ENCODE results near the gene SCOC. TPM values are rescaled to one million over a fixed set of nuclear protein-coding genes. Genes with fewer than 3 reads are reported as not detected.
A peak's percentile ranks its signal among the peaks of the same experiment; 100 is the strongest.

Gene SCOC
- total RNA-seq, 1 donor from 2014 or later, result 170 TPM

DNA sequence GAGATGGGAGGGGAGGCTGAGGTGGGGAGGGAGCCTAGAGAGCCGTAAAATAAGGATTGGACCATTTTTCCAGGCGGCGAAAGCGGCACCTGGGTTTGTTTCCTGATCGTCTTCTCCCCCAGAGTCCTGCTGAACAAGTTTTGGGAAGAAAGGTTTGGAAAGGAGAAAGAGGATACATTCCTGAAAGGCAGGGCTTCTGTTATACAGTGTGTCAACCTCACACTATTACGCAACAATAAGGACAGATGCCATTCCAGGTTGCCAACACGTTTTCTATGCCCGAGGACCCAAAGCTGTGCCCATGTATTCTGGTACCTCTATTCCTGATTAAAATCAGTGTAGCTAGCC lies 658 bp downstream of the SCOC start:
- peaks cover 17% of the 10 kb centered on the region for H3K4me1 ChIP-seq
- Mint-ChIP-seq H3K27me3 (ENCODE audit: insufficient read depth, low read depth) (peaks cover 2% of the 10 kb centered on the region), H3K9me3 (no peaks in the 10 kb centered on the region), H3K27ac (peak overlapping the region; percentile 72), H3K4me3 (no peak overlapping the region), H3K36me3 (peaks cover 7% of the 10 kb centered on the region), H3K4me1 (peaks cover 27% of the 10 kb centered on the region)
- H3K27me3 ChIP-seq, result peaks cover 15% of the 10 kb centered on the region
- DNase-seq (ENCODE audit: low spot score), result no peak
- H4K20me1 ChIP-seq (ENCODE audit: low read depth), result peaks cover 40% of the 10 kb centered on the region
- TF ChIP-seq EZH2 (IDR thresholded peaks at IDR 0.05) (no peak), EZH2phosphoT487 (IDR thresholded peaks at IDR 0.05) (no peak), CTCF (IDR thresholded peaks at IDR 0.05) (no peak)
- H3K4me2 ChIP-seq, result peak overlapping the region; percentile 89
- H3K4me3 ChIP-seq, result peak overlapping the region; percentile 88
- peaks cover 16% of the 10 kb centered on the region for H3F3A ChIP-seq (ENCODE audit: low read depth)
- H3K79me2 ChIP-seq (ENCODE audit: low read depth), result peaks cover 55% of the 10 kb centered on the region
- H3K36me3 ChIP-seq, result no peaks in the 10 kb centered on the region
- no peaks in the 10 kb centered on the region for H3K9me3 ChIP-seq (ENCODE audit: low read depth)
- H2AFZ ChIP-seq (replicated peaks), result peak overlapping the region; percentile 42
- peak overlapping the region; percentile 85 for H3K9ac ChIP-seq
- peak overlapping the region; percentile 94 for H3K27ac ChIP-seq

GRCh38 chr4:140382732-140383131 lies 9.3 kb downstream of the SCOC start:
- peaks cover 10% of the 10 kb centered on the region for H3K4me1 ChIP-seq
- H4K20me1 ChIP-seq (ENCODE audit: low read depth), result peaks cover 12% of the 10 kb centered on the region
- H3K4me2 ChIP-seq, result no peak overlapping the region
- no peaks in the 10 kb centered on the region for H3K27me3 ChIP-seq
- Mint-ChIP-seq H3K4me3 (no peak overlapping the region), H3K27ac (no peak overlapping the region), H3K9me3 (no peaks in the 10 kb centered on the region), H3K27me3 (ENCODE audit: insufficient read depth, low read depth) (no peaks in the 10 kb centered on the region), H3K4me1 (no peaks in the 10 kb centered on the region), H3K36me3 (peaks cover 27% of the 10 kb centered on the region)
- H3K4me3 ChIP-seq, result no peak overlapping the region
- no peak overlapping the region for H2AFZ ChIP-seq (replicated peaks)
- no peak for DNase-seq (ENCODE audit: low spot score)
- H3K9ac ChIP-seq, result no peak overlapping the region
- no peak overlapping the region for H3K27ac ChIP-seq
- peaks cover 11% of the 10 kb centered on the region for H3F3A ChIP-seq (ENCODE audit: low read depth)
- no peak for TF ChIP-seq CTCF (IDR thresholded peaks at IDR 0.05)
- no peak for TF ChIP-seq EZH2 (IDR thresholded peaks at IDR 0.05)
- TF ChIP-seq EZH2phosphoT487 (IDR thresholded peaks at IDR 0.05), result no peak
- H3K79me2 ChIP-seq (ENCODE audit: low read depth), result peaks cover 34% of the 10 kb centered on the region
- no peaks in the 10 kb centered on the region for H3K36me3 ChIP-seq
- H3K9me3 ChIP-seq (ENCODE audit: low read depth), result no peaks in the 10 kb centered on the region

- Mint-ChIP-seq H3K27ac (no peak overlapping the region), H3K4me1 (no peaks in the 10 kb centered on the region), H3K27me3 (ENCODE audit: insufficient read depth, low read depth) (no peaks in the 10 kb centered on the region), H3K4me3 (no peak overlapping the region), H3K36me3 (peaks cover 4% of the 10 kb centered on the region), H3K9me3 (no peaks in the 10 kb centered on the region)
- Histone ChIP-seq H3K79me2 (ENCODE audit: low read depth) (no peaks in the 10 kb centered on the region), H3K27ac (no peak overlapping the region), H3K9me3 (ENCODE audit: low read depth) (no peaks in the 10 kb centered on the region), H3K9ac (no peak overlapping the region), H4K20me1 (ENCODE audit: low read depth) (no peaks in the 10 kb centered on the region), H2AFZ (replicated peaks) (no peak overlapping the region), H3F3A (ENCODE audit: low read depth) (peaks cover 9% of the 10 kb centered on the region), H3K4me3 (no peak overlapping the region), H3K36me3 (no peaks in the 10 kb centered on the region), H3K4me2 (no peak overlapping the region), H3K4me1 (peaks cover 10% of the 10 kb centered on the region), H3K27me3 (no peaks in the 10 kb centered on the region)
- no peak for TF ChIP-seq EZH2phosphoT487 (IDR thresholded peaks at IDR 0.05)
- TF ChIP-seq EZH2 (IDR thresholded peaks at IDR 0.05), result no peak
- no peak for TF ChIP-seq CTCF (IDR thresholded peaks at IDR 0.05)
- no peak for DNase-seq (ENCODE audit: low spot score)
Measured at GRCh38 chr4:140388015-140388414, 14.6 kb downstream of the SCOC start.

Data from neural progenitor cell (in vitro differentiated cells).